Vagina (tissue), 2 donors: ENCODE data around the gene ADAMTS15.

Experiments
- CTCF ChIP-seq, 3 experiments: fragments of 450-650 bp in 2 of 3; fragments of 200-600 bp in 1 of 3; sonication (generic) in 1 of 3; IDR thresholded peaks; one replicate each; pipeline ENCODE4 v1.5.1; 2017 to 2019; ENCODE audit warnings: antibody characterized with exemption in 3 of 3, mild to moderate bottlenecking in 2 of 3, moderate library complexity in 2 of 3
- POLR2A ChIP-seq, 2 donors: fragments of 450-650 bp; IDR thresholded peaks; one replicate each; pipeline ENCODE4 v1.6.1; 2017; ENCODE audit warnings: antibody characterized with exemption in 2 of 2, mild to moderate bottlenecking in 2 of 2, moderate library complexity in 2 of 2

- TF ChIP-seq CTCF (IDR thresholded peaks at IDR 0.05) (no peak), POLR2A (IDR thresholded peaks at IDR 0.05) (no peak)
Measured at GRCh38 chr11:130426223-130426836, 22.1 kb upstream of the ADAMTS15 start.
